Measurements from ENCODE around the gene RERE. TPM values are rescaled to one million over a fixed set of nuclear protein-coding genes. Genes with fewer than 3 reads are reported as not detected.

RERE gene
- polyA plus RNA-seq, 5 donors = 104 to 119 (median 112) TPM

- no peak for DNase-seq
These were observed 147.7 kb downstream of the RERE start for GRCh38 chr1:8669606-8670335.

DNA sequence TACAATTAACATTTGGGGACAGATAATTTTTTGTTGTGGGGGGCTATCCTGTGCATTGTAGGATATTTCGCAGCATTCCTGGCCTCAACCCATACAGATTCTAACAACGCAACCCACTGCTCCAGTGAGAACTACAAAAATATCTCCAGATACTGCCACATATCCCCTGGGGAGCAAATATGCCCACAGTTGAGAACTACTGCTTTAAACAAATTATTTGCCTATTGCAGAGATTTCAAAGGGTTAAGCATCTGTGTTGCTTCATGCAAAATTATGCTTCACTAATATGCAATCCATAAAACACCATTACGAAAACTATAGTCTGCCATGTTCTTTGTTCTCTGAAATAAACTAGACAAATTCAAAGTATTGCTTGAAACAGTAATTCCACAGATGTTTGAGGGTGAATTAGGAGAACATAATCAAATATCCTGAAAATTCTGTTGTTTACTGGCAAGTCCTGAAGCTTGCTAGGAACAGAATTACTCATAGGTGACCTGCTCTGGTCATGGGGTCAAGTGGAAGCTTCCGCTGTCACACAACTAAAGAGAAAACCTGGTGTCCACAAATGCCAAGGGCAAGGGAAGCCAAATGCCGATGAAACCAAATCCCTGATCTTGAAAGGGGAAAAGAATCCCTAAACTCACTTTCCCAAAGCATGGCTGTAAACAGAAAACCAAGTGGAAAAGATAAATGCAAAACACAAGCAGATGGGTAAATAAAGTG is 149.4 kb downstream of the RERE start:
- DNase-seq = no peak

DNA sequence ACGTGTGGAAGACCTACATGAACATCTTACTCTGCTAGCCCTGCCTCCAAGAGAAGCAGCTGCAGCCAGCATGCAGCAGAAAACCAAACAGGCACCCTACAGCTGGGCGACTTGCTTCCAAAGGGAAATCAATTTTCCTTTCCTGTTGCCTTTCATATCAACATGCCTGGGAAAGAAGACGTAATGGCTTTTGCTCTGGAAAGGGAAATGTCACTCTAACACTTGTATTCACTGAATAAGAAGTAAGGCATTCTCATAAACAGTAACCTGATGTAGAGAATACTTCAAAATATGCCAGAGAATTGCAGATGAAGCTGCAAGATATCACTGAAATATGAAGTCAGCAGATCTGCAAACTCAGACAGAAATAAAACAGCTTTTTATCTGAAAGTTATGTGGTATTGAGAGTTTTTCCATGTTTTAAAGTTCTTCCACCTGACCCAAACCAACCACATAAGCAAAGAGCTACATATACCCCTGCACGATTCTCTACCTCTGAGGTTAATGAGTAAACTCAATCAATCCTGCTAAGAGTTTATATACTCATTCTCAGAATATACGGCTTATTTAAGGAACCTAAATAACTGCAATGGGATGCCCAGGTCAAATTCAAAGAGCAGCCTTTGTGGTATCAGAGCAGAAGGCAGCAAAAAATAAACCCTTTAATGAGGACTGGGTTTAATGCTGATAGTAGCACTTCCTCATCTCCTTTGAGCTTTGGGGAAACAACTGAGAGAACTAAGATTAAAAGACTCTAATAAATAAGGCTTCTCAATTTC is 150.9 kb downstream of the RERE start:
- DNase-seq = no peak

- no peak for DNase-seq
These were observed 151.6 kb downstream of the RERE start for GRCh38 chr1:8665833-8666232.

GRCh38 chr1:8664887-8665286 is 152.6 kb downstream of the RERE start:
- no peak for DNase-seq

- no peak for DNase-seq
These were observed 153.5 kb downstream of the RERE start for GRCh38 chr1:8663915-8664329.

- DNase-seq = no peak
These were observed 154.2 kb downstream of the RERE start for GRCh38 chr1:8663090-8663802.

GRCh38 chr1:8662380-8663072 is 154.9 kb downstream of the RERE start:
- no peak for DNase-seq

GRCh38 chr1:8661185-8662110 is 156.0 kb downstream of the RERE start:
- DNase-seq = no peak

- no peak for DNase-seq
These were observed 157.0 kb downstream of the RERE start for GRCh38 chr1:8660411-8660828.

DNA sequence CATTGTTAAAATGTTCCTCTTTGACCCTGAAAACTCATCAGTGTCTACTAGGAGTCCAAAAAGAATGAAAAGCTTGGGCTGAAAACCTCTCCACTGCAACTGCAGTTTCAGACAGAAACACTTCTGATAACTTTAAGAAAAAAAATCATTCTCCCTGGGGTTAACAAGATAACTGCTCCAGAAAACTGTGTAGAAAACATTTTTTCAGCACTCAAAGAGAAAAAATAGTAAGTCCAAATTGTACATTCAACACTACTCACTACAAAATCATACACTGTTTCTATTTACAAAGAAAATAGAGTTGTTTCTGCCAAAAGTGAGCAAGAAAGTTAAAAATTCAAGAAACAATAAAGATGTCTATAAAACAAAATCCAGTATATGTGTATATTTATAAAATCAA is 157.8 kb downstream of the RERE start:
- no peak for DNase-seq

- DNase-seq = no peak
These were observed 163.6 kb downstream of the RERE start for GRCh38 chr1:8653878-8654277.

DNA sequence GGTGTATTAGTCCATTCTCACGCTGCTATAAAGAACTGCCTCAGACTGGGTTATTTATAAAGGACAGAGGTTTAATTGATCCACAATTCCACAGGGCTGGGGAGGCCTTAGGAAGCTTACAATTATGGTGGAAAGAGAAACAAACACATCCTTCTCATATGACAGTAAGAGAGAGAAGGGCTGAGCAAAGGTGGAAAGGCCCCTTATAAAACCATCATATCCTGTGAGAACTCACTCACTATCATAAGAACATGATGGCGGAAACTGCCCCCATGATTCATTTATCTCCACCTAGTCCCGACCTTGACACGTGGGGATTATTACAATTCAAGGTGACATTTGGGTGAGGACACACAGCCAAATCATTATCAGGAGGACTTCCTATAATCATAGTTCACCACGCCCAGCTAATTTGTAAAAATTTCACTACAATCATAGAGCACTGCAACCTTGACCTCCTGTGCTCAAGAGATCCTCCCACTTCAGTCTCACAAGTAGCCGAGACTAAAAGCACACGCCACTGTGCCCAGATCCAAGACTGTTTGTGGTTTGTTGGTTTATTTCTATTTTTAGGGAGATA is 164.9 kb downstream of the RERE start:
- no peak for DNase-seq

GRCh38 chr1:8651962-8652361 is 165.5 kb downstream of the RERE start:
- DNase-seq = no peak

DNA sequence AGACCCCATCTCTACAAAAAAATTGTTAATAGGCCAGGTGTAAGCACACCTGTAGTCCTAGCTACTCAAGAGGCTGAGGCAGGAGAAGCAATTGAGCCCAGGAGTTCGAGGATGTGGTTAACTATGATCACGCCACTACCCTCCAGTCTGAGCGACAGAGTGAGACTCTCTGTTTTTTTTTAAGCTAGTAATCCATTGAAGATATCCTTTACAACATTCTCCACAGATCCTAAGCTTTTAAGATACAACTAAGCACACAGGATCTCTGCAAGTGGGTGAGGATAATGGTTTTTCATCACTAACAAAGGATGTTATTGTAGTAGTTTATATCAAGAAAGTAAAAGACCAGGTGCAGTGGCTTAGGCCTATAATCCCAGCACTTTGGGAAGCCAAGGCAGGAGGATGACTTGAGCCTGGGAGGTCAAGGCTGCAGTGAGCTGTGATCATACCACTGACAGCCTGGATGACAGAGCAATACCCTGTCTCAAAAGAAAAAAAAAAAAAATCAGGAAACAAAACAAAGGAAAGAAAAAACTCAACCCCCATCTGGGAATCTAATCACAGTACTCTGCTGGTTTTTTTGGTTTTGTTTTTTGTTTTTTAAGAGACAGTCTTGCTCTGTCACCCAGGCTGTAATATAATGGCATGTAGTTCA is 166.1 kb downstream of the RERE start:
- DNase-seq = no peak

- DNase-seq = no peak
These were observed 167.6 kb downstream of the RERE start for GRCh38 chr1:8649875-8650274.

- DNase-seq = no peak
These were observed 168.4 kb downstream of the RERE start for GRCh38 chr1:8649027-8649426.

- DNase-seq = no peak
These were observed 170.4 kb downstream of the RERE start for GRCh38 chr1:8646996-8647395.

- DNase-seq = no peak
These were observed 171.3 kb downstream of the RERE start for GRCh38 chr1:8646189-8646588.

All from right lung (tissue), 5 donors.